ENCODE results near the gene CHD2. TPM values are rescaled to one million over a fixed set of nuclear protein-coding genes. Genes with fewer than 3 reads are reported as not detected.

The CHD2 gene
- total RNA-seq, 1 experiment from 2014 or later: 81.8 TPM

- no TSS peak for BruUV-seq (replicated peaks)
- no peak for ATAC-seq
- intact Hi-C loops (cut with micrococcal nuclease; ENCODE audit: unreplicated experiment) (no loop called here), in situ Hi-C loops (cut with HindIII; ENCODE audit: low pct_unique_long_range_greater_than_20kb, low sequenced_read_pairs) (no loop called here)
- DNase-seq (ENCODE audit: low read depth, low spot score): no peak
- Histone ChIP-seq H3K9me3 (ENCODE audit: control insufficient read depth, insufficient read depth, low read depth, low read length) (no peaks in the 10 kb centered on the region), H3K27ac (ENCODE audit: low read length) (no peak overlapping the region), H3K27me3 (ENCODE audit: control insufficient read depth, insufficient read depth, low read length) (peaks cover 30% of the 10 kb centered on the region), H3K36me3 (ENCODE audit: control insufficient read depth, insufficient read depth, low read length) (no peaks in the 10 kb centered on the region), H3K4me3 (ENCODE audit: low read depth in 2 of 2, low read length in 2 of 2) (no peak overlapping the region), H3K4me1 (ENCODE audit: control insufficient read depth, insufficient read depth, low read length) (peaks cover 7% of the 10 kb centered on the region)
- ChIA-PET CTCF (interaction anchor here (2.9 kb wide), 1 partner anchor 12 kb away, joined by 12 read pairs; no protein-coding TSS in a partner anchor), POLR2A (no interaction called here)
- TF ChIP-seq CTCF (IDR thresholded peaks at IDR 0.05): no peak
- TF ChIP-seq SIN3A (IDR thresholded peaks at IDR 0.05; ENCODE audit: borderline replicate concordance, insufficient read depth, low read depth, low read length): no peak
- no peak for TF ChIP-seq TCF7L2 (IDR thresholded peaks at IDR 0.05; ENCODE audit: low read depth, low read length)
- no peak for TF ChIP-seq POLR2AphosphoS5 (IDR thresholded peaks at IDR 0.05; ENCODE audit: low read depth, low read length)
- TF ChIP-seq REST (IDR thresholded peaks at IDR 0.05; ENCODE audit: insufficient read depth in 1 of 2, low read depth in 2 of 2, low read length in 1 of 2): no peak
Observed at GRCh38 chr15:93076217-93076616, 176.1 kb downstream of the CHD2 start.

- in situ Hi-C loops (cut with HindIII; ENCODE audit: low pct_unique_long_range_greater_than_20kb, low sequenced_read_pairs) (no loop called here), intact Hi-C loops (cut with micrococcal nuclease; ENCODE audit: unreplicated experiment) (no loop called here)
- ChIA-PET POLR2A (no interaction called here), CTCF (interaction anchor here (2.9 kb wide), 1 partner anchor 11 kb away, joined by 12 read pairs; no protein-coding TSS in a partner anchor)
- TF ChIP-seq TCF7L2 (IDR thresholded peaks at IDR 0.05; ENCODE audit: low read depth, low read length): no peak
- TF ChIP-seq SIN3A (IDR thresholded peaks at IDR 0.05; ENCODE audit: borderline replicate concordance, insufficient read depth, low read depth, low read length): no peak
- TF ChIP-seq CTCF (IDR thresholded peaks at IDR 0.05): no peak
- no peak for TF ChIP-seq REST (IDR thresholded peaks at IDR 0.05; ENCODE audit: insufficient read depth in 1 of 2, low read depth in 2 of 2, low read length in 1 of 2)
- no peak for TF ChIP-seq POLR2AphosphoS5 (IDR thresholded peaks at IDR 0.05; ENCODE audit: low read depth, low read length)
- ATAC-seq (no peak), DNase-seq (ENCODE audit: low read depth, low spot score) (no peak)
- no peaks in the 10 kb centered on the region for H3K36me3 ChIP-seq (ENCODE audit: control insufficient read depth, insufficient read depth, low read length)
- H3K27me3 ChIP-seq (ENCODE audit: control insufficient read depth, insufficient read depth, low read length): peaks cover 29% of the 10 kb centered on the region
- no peaks in the 10 kb centered on the region for H3K9me3 ChIP-seq (ENCODE audit: control insufficient read depth, insufficient read depth, low read depth, low read length)
- H3K27ac ChIP-seq (ENCODE audit: low read length): no peak overlapping the region
- H3K4me3 ChIP-seq (ENCODE audit: low read depth in 2 of 2, low read length in 2 of 2): no peak overlapping the region
- BruUV-seq (replicated peaks): no TSS peak
- peaks cover 4% of the 10 kb centered on the region for H3K4me1 ChIP-seq (ENCODE audit: control insufficient read depth, insufficient read depth, low read length)
Observed at GRCh38 chr15:93076875-93077274, 176.8 kb downstream of the CHD2 start.
